Epithelial cell of proximal tubule (primary cell): Measurements from ENCODE around the gene HECA. TPM values are rescaled to one million over a fixed set of nuclear protein-coding genes. Genes with fewer than 3 reads are reported as not detected.

Source experiments
- total RNA-seq: library from RNA; depleted of rRNA; stranded (reverse); fragments of >200 nt; gene quantifications from 2 replicates; pipeline ENCODE4 v1.2.3, GENCODE V29; 2015

HECA gene
- total RNA-seq, 1 donor from 2014 or later, result 11.1 TPM

Other genes starting within 250 kb of the HECA start
- 26.8 and 27.1 TPM in 2 replicates for gene REPS1, start 146.8 kb upstream of the HECA start, total RNA-seq
- 159 and 164 TPM in 2 replicates for gene ABRACL, start 106.3 kb upstream of the HECA start, total RNA-seq
- gene TXLNB, start 156.9 kb downstream of the HECA start, total RNA-seq, result not detected in 2 replicates
- gene CITED2, start 239.6 kb downstream of the HECA start, total RNA-seq, result 56.1 and 112 TPM in 2 replicates